Ishikawa (cell line): ENCODE measurements around the gene MUC15.

Experiments
- CEBPB ChIP-seq: IDR thresholded peaks from 2 replicates; pipeline ENCODE4 v1.6.1; 2012
- CREB1 ChIP-seq: IDR thresholded peaks from 2 replicates; pipeline ENCODE4 v1.6.1; 2012; ENCODE audit warnings: low read depth
- EGR1 ChIP-seq: IDR thresholded peaks from 2 replicates; pipeline ENCODE4 v1.6.1; 2012
- EP300 ChIP-seq: IDR thresholded peaks from 2 replicates; pipeline ENCODE4 v1.6.1; 2012; ENCODE audit warnings: borderline replicate concordance
- FOXM1 ChIP-seq: IDR thresholded peaks from 2 replicates; pipeline ENCODE4 v1.6.1; 2012; ENCODE audit warnings: low read depth, borderline replicate concordance
- NFIC ChIP-seq: IDR thresholded peaks from 2 replicates; pipeline ENCODE4 v1.6.1; 2012
- RAD21 ChIP-seq: IDR thresholded peaks from 2 replicates; pipeline ENCODE4 v1.6.1; 2012; ENCODE audit warnings: low read depth
- REST ChIP-seq: IDR thresholded peaks from 2 replicates; pipeline ENCODE4 v1.6.1; 2012; ENCODE audit warnings: low read depth, mild to moderate bottlenecking
- TAF1 ChIP-seq: IDR thresholded peaks from 2 replicates; pipeline ENCODE4 v1.6.1; 2012; ENCODE audit warnings: low read depth, mild to moderate bottlenecking
- TCF12 ChIP-seq: IDR thresholded peaks from 2 replicates; pipeline ENCODE4 v1.6.1; 2012; ENCODE audit warnings: low read depth
- TEAD4 ChIP-seq: IDR thresholded peaks from 2 replicates; pipeline ENCODE4 v1.6.1; 2012
- USF1 ChIP-seq: IDR thresholded peaks from 2 replicates; pipeline ENCODE4 v1.6.1; 2012
- YY1 ChIP-seq: IDR thresholded peaks from 2 replicates; pipeline ENCODE4 v1.6.1; 2012; ENCODE audit warnings: low read depth
- ZBTB7A ChIP-seq: IDR thresholded peaks from 2 replicates; pipeline ENCODE4 v1.6.1; 2012; ENCODE audit warnings: low read depth
- TF ChIP-seq, protein P1 (sequence below): IDR thresholded peaks from 2 replicates; pipeline ENCODE4 v1.6.1; 2012

The MUC15 gene

DNA sequence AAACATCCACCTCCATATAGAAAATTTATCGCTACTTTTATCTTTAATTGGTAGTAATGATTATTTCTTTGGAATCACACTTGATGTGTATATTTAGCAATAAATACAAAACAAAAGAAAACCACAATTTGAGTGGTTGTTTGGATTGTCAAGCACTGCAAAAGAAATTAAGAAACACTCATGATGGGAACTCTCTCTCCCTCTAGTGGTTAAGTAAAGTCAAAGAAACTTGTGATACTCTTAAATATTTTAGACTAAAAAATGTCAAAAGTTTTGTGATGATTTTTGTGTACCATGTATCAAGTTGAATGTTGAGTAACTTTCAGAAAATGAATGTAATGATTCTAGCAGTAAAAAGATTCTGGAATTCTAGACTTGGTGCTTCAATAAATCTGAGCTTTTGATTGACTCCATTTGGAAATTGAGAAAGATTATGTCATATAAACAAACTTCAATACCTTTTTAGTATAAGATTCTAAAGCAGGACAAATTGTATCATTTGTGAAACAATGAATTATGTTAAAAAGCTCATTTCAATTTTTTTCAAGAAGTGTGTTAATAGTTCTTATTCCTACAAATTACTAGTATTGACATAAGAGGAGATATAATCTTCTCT is 20.8 kb downstream of the MUC15 start:
- TF ChIP-seq, protein P1, sequence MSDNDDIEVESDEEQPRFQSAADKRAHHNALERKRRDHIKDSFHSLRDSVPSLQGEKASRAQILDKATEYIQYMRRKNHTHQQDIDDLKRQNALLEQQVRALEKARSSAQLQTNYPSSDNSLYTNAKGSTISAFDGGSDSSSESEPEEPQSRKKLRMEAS: no peak
- TF ChIP-seq YY1 (no peak), RAD21 (0 out of 2 replicates have a peak, but pooled peaks have one; percentile 11), TEAD4 (no peak), REST (no peak), TCF12 (no peak), FOXM1 (no peak), NFIC (no peak), EGR1 (no peak)

GRCh38 chr11:26550022-26550421 is 22.0 kb downstream of the MUC15 start:
- TF ChIP-seq ZBTB7A: no peak
- no peak for TF ChIP-seq FOXM1
- no peak for TF ChIP-seq EP300
- no peak for TF ChIP-seq RAD21
- TF ChIP-seq TCF12: no peak

- TF ChIP-seq TEAD4 (no peak), CREB1 (no peak), REST (no peak), NFIC (no peak), FOXM1 (no peak), CEBPB (no peak)
- TF ChIP-seq, protein P1: no peak
Observed at GRCh38 chr11:26549176-26549575, 22.9 kb downstream of the MUC15 start.

DNA sequence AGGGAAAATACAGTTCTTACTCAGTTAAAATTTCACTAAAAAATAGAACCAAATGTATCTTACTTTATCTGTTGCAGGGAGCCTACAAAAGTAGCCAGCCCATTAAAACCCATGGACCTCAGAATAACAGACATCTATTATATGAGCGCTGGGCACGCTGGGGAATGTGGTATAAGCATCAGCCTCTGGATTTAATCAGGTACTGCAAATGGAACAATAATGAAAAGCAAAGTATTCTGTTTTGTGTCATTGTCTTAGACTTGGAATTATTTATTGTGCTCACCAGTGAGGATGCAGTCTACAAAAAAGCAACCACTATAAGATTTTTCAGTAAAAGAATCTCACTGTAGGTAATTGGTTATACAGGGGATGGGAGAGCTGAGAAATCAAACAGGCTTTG is 30.2 kb downstream of the MUC15 start:
- no peak for TF ChIP-seq TCF12
- no peak for TF ChIP-seq USF1

DNA sequence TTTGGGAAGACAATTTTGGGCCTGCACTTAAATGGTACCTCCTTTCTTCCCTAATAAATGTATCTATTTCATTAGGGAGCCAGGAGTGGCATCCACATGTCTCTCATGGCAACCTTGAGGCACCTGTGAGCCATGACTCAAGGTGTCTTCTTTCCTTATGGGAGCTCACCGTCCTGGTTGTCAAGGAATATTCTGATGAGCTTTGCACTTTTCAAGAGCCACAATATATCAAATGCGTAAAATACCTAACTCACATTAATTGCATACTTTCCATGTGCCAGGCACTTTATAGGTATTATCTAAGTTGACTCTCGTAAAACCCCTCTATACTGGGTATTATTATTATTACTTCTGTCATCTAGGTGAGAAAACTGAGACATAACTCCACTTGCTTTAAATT is 32.5 kb downstream of the MUC15 start:
- TF ChIP-seq ZBTB7A (no peak), CREB1 (no peak)

GRCh38 chr11:26537341-26537740 is 34.7 kb downstream of the MUC15 start:
- TF ChIP-seq EGR1 (no peak), TAF1 (no peak), TCF12 (no peak), USF1 (no peak)

DNA sequence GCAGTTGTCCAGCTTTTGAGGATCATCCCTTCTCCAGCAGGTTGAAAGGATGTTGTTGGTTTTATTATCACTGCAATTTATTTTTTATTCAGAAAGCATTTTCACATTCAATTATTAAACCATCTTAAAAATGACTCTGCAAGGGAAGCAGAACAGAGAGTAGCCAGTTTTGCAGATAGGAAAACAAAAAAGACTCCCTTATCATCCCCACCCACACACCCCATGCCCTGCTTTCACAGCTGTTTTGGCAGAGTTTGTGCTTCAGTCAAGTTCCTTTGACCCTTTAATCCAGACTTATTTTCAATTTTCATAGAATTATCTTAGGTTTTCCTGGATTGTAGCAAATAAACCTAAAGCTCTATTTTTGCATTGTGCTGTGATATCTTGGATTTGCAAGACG is 44.4 kb downstream of the MUC15 start:
- TF ChIP-seq TAF1 (no peak), YY1 (no peak), CEBPB (no peak), TCF12 (no peak), EP300 (no peak), CREB1 (no peak), USF1 (no peak), ZBTB7A (no peak), REST (no peak), NFIC (no peak), RAD21 (no peak), FOXM1 (no peak), TEAD4 (no peak), EGR1 (no peak)
- TF ChIP-seq, protein P1: no peak
